Smooth muscle cell (in vitro differentiated cells): Measurements from ENCODE around the gene ANKS1B. TPM values are rescaled to one million over a fixed set of nuclear protein-coding genes. Genes with fewer than 3 reads are reported as not detected.

Source experiments
- DNase-seq: peaks from one replicate; lab custom pipeline; 2025; ENCODE audit not compliant: unreplicated experiment; lab: John Stamatoyannopoulos, UW
- H2AFZ ChIP-seq: fragments of 200-600 bp; sonication (generic); 2 replicates; pipeline ENCODE4 v1.6.0; 2016; ENCODE audit warnings: antibody characterized with exemption, low read depth, mild to moderate bottlenecking
- H3F3A ChIP-seq: fragments of 200-600 bp; sonication (generic); 2 replicates; pipeline ENCODE4 v1.6.0; 2017; ENCODE audit warnings: antibody characterized with exemption, low read depth
- H3K27ac ChIP-seq: fragments of 200-600 bp; sonication (generic); 2 replicates; pipeline ENCODE4 v1.5.1; 2016; ENCODE audit warnings: low read depth, mild to moderate bottlenecking
- H3K27me3 ChIP-seq: fragments of 200-600 bp; sonication (generic); 2 replicates; pipeline ENCODE4 v1.6.1; 2016; ENCODE audit warnings: low read depth, mild to moderate bottlenecking
- H3K36me3 ChIP-seq: fragments of 200-600 bp; sonication (generic); 2 replicates; pipeline ENCODE4 v1.5.1; 2016; ENCODE audit warnings: low read depth
- H3K4me1 ChIP-seq: fragments of 200-600 bp; sonication (generic); 2 replicates; pipeline ENCODE4 v1.5.1; 2016; ENCODE audit warnings: low read depth
- H3K4me2 ChIP-seq: fragments of 200-600 bp; sonication (generic); 2 replicates; pipeline ENCODE4 v1.6.0; 2016; ENCODE audit warnings: mild to moderate bottlenecking
- H3K4me3 ChIP-seq: fragments of 200-600 bp; sonication (generic); 2 replicates; pipeline ENCODE4 v1.5.1; 2016; ENCODE audit warnings: mild to moderate bottlenecking
- H3K79me2 ChIP-seq: fragments of 200-600 bp; sonication (generic); 2 replicates; pipeline ENCODE4 v1.6.0; 2016; ENCODE audit warnings: low read depth, mild to moderate bottlenecking
- H3K9ac ChIP-seq: fragments of 200-600 bp; sonication (generic); 2 replicates; pipeline ENCODE4 v1.6.0; 2016; ENCODE audit warnings: low read depth
- H3K9me3 ChIP-seq: fragments of 200-600 bp; sonication (generic); replicated peaks from 2 replicates; pipeline ENCODE4 v1.5.1; 2016; ENCODE audit warnings: low read depth
- H4K20me1 ChIP-seq: fragments of 200-600 bp; sonication (generic); 2 replicates; pipeline ENCODE4 v1.6.0; 2016; ENCODE audit warnings: low read depth
- WGBS: methylation state at CpG from one replicate; pipeline ENCODE4 v1.1.7; 2016; ENCODE audit warnings: low lambda C conversion rate; 5-methylcytosine and 5-hydroxymethylcytosine counted together
- polyA plus RNA-seq: library from polyadenylated mRNA; unstranded; fragments of >200 nt; fragmentation: Nextera tagmentation; extraction: Ambion mirVana; gene quantifications from 2 replicates; pipeline ENCODE4 v1.2.1, GENCODE V29; 2016
- total RNA-seq: library from RNA; depleted of rRNA; stranded (reverse); fragments of >200 nt; gene quantifications from 2 replicates; pipeline ENCODE4 v1.2.3, GENCODE V29; 2014
- TF ChIP-seq, protein P1 (sequence below): fragments of 200-600 bp; sonication (generic); IDR thresholded peaks from 2 replicates; pipeline ENCODE4 v1.5.1; 2017; ENCODE audit warnings: borderline replicate concordance, mild to moderate bottlenecking, antibody characterized with exemption; ENCODE audit not compliant: insufficient read depth, poor library complexity, severe bottlenecking

The ANKS1B gene
- total and polyA plus RNA-seq, 2 experiments from 2014 or later = 0.47 to 7.3 TPM

DNA sequence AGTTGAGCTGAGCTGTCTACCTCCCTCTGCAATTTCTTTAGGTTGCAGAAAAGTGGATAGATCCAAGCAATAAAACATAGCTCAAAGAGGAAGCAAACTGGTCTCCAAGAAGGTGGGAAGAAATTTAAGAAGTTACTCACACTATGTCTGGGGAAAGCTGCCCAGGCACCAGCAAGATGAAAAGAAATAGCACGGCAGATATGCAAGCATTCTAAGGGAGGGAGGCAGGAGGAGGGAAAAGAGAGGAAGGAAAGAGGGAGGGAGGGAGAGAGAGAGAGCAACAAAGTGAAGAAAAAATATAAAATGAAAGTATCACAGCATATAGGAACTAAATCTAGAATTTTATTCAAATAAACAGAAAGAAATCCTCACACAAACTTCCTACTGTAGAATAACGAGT is 1099.0 kb downstream of the ANKS1B start:
- no peaks in the 10 kb centered on the region for H4K20me1 ChIP-seq
- no peak for DNase-seq
- H3K79me2 ChIP-seq = no peaks in the 10 kb centered on the region
- H3K9me3 ChIP-seq = no peaks in the 10 kb centered on the region
- 54% methylated on average over 2 of the region's 2 CpGs for WGBS
- H3F3A ChIP-seq = no peaks in the 10 kb centered on the region
- no peak overlapping the region for H3K27ac ChIP-seq
- H3K4me3 ChIP-seq = no peak overlapping the region
- no peak overlapping the region for H3K4me2 ChIP-seq
- peaks cover 47% of the 10 kb centered on the region for H3K27me3 ChIP-seq
- H3K36me3 ChIP-seq = no peaks in the 10 kb centered on the region
- TF ChIP-seq, protein P1, sequence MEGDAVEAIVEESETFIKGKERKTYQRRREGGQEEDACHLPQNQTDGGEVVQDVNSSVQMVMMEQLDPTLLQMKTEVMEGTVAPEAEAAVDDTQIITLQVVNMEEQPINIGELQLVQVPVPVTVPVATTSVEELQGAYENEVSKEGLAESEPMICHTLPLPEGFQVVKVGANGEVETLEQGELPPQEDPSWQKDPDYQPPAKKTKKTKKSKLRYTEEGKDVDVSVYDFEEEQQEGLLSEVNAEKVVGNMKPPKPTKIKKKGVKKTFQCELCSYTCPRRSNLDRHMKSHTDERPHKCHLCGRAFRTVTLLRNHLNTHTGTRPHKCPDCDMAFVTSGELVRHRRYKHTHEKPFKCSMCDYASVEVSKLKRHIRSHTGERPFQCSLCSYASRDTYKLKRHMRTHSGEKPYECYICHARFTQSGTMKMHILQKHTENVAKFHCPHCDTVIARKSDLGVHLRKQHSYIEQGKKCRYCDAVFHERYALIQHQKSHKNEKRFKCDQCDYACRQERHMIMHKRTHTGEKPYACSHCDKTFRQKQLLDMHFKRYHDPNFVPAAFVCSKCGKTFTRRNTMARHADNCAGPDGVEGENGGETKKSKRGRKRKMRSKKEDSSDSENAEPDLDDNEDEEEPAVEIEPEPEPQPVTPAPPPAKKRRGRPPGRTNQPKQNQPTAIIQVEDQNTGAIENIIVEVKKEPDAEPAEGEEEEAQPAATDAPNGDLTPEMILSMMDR = no peak
- H3K9ac ChIP-seq = no peak overlapping the region
- no peaks in the 10 kb centered on the region for H3K4me1 ChIP-seq
- H2AFZ ChIP-seq = no peak overlapping the region

DNA sequence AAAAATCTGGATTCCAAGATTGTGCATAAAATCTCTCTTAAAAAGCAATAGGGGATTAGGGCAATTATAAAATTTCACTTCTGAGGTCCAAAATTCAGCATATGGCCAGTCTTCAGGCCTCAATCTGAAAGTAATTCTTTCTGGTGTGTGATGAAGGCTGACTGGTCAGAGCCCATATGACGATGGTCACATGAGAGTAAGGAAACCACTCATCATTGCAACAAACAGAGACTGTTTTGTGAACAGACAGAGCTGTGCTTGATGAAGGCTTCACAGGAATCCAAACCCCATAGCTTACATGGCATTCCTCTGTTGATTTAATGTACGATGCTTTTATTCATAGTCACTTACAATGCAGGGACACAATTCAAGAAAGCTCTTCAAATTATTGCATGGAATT is 1101.5 kb downstream of the ANKS1B start:
- DNase-seq = no peak
- Histone ChIP-seq H3K79me2 (no peaks in the 10 kb centered on the region), H3K4me2 (no peak overlapping the region), H3K9ac (no peak overlapping the region), H3K9me3 (no peaks in the 10 kb centered on the region), H3K27me3 (peaks cover 35% of the 10 kb centered on the region), H3K36me3 (no peaks in the 10 kb centered on the region), H3K4me3 (no peak overlapping the region), H4K20me1 (no peaks in the 10 kb centered on the region), H3K27ac (no peak overlapping the region), H3K4me1 (no peaks in the 10 kb centered on the region), H3F3A (no peaks in the 10 kb centered on the region), H2AFZ (no peak overlapping the region)
- TF ChIP-seq, protein P1 = no peak
- 80% methylated on average over 2 of the region's 2 CpGs for WGBS

DNA sequence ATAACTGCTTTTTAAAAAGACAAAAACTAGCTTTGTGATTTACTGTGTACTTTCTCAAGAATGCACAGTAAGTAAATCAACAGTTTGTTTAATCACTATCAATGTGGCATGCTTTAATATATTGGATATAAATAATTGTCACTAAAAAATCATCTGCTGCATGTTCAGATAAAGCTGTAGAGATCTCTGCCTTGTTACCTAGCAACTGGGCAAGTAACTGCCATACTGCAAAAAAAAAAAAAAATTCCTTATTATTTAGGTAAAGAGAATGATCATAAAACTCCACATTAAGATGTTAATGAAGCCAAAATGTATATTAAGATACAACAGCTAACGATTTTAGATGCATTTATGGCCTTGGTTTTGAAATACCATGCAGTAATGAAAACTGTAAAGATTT is 1102.2 kb downstream of the ANKS1B start:
- Histone ChIP-seq H4K20me1 (no peaks in the 10 kb centered on the region), H3K27ac (no peak overlapping the region), H3K9ac (no peak overlapping the region), H2AFZ (no peak overlapping the region), H3K4me1 (no peaks in the 10 kb centered on the region), H3F3A (no peaks in the 10 kb centered on the region), H3K9me3 (no peaks in the 10 kb centered on the region), H3K4me3 (no peak overlapping the region), H3K4me2 (no peak overlapping the region), H3K27me3 (peaks cover 30% of the 10 kb centered on the region), H3K36me3 (no peaks in the 10 kb centered on the region), H3K79me2 (no peaks in the 10 kb centered on the region)
- DNase-seq = no peak
- WGBS = 63% methylated on average over 1 of the region's 1 CpG
- TF ChIP-seq, protein P1 = no peak

DNA sequence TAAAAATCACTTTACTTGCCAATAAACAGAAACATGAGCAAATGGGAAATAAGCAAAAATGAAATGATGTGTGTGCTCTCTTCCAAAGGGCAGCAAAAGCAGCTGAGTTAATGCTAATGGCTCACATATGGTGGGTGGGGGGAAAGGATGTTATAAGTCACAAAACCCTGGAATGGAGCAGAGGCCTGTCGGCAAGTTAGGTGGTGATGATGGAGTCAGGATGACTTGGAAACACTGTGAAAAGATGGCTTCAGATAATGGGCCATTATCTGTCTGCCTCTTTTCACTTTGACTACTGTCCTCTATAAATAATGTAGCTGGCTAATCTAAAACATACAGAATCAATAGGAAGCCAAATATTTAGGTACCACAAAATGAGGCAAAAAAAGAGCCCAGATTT is 1111.0 kb downstream of the ANKS1B start:
- no peaks in the 10 kb centered on the region for H3K4me1 ChIP-seq
- H3F3A ChIP-seq = no peaks in the 10 kb centered on the region
- no peak overlapping the region for H3K27ac ChIP-seq
- WGBS = 78% methylated on average over 1 of the region's 1 CpG
- H3K9ac ChIP-seq = no peak overlapping the region
- H3K4me2 ChIP-seq = no peak overlapping the region
- H3K36me3 ChIP-seq = no peaks in the 10 kb centered on the region
- H3K9me3 ChIP-seq = no peaks in the 10 kb centered on the region
- no peak overlapping the region for H2AFZ ChIP-seq
- TF ChIP-seq, protein P1 = no peak
- no peaks in the 10 kb centered on the region for H3K79me2 ChIP-seq
- DNase-seq = no peak
- H3K4me3 ChIP-seq = no peak overlapping the region
- H3K27me3 ChIP-seq = no peaks in the 10 kb centered on the region
- no peaks in the 10 kb centered on the region for H4K20me1 ChIP-seq
